ENCODE measurements around the gene LRP1B.

The LRP1B gene

GRCh38 chr2:140737006-140737405 lies 1393.8 kb downstream of the LRP1B start:
- no peaks in the 10 kb centered on the region for H3K27me3 ChIP-seq (replicated peaks; ENCODE audit: insufficient read depth, low read length)
- no peaks in the 10 kb centered on the region for H3F3A ChIP-seq (ENCODE audit: insufficient read depth, low read length)
- no peak overlapping the region for H2AFZ ChIP-seq (ENCODE audit: low read length)
- no peaks in the 10 kb centered on the region for H3K9me2 ChIP-seq (replicated peaks; ENCODE audit: insufficient read depth, low read length)
- H3K36me3 ChIP-seq (replicated peaks; ENCODE audit: insufficient read depth, low read length) = no peaks in the 10 kb centered on the region
- H4K20me1 ChIP-seq (ENCODE audit: insufficient read depth, low read length) = no peaks in the 10 kb centered on the region
- no peak overlapping the region for H3K27ac ChIP-seq (ENCODE audit: low read length)
- H3K9me3 ChIP-seq (replicated peaks; ENCODE audit: insufficient read depth, low read length) = no peaks in the 10 kb centered on the region
- DNase-seq = no peak
- no peaks in the 10 kb centered on the region for H3K79me2 ChIP-seq (ENCODE audit: low read length)
- no peak overlapping the region for H3K9ac ChIP-seq (ENCODE audit: low read length)
- no peaks in the 10 kb centered on the region for H3K4me1 ChIP-seq (ENCODE audit: low read length)
- no peak for TF ChIP-seq EZH2 (optimal IDR thresholded peaks at IDR 0.05; ENCODE audit: low read depth, low read length)
- TF ChIP-seq EZH2phosphoT487 (IDR thresholded peaks at IDR 0.05; ENCODE audit: low read length) = no peak
- TF ChIP-seq, protein P1, sequence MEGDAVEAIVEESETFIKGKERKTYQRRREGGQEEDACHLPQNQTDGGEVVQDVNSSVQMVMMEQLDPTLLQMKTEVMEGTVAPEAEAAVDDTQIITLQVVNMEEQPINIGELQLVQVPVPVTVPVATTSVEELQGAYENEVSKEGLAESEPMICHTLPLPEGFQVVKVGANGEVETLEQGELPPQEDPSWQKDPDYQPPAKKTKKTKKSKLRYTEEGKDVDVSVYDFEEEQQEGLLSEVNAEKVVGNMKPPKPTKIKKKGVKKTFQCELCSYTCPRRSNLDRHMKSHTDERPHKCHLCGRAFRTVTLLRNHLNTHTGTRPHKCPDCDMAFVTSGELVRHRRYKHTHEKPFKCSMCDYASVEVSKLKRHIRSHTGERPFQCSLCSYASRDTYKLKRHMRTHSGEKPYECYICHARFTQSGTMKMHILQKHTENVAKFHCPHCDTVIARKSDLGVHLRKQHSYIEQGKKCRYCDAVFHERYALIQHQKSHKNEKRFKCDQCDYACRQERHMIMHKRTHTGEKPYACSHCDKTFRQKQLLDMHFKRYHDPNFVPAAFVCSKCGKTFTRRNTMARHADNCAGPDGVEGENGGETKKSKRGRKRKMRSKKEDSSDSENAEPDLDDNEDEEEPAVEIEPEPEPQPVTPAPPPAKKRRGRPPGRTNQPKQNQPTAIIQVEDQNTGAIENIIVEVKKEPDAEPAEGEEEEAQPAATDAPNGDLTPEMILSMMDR (IDR thresholded peaks at IDR 0.05; ENCODE audit: low read length) = no peak
- H3K4me2 ChIP-seq (ENCODE audit: low read depth, low read length) = no peak overlapping the region
- H3K4me3 ChIP-seq (ENCODE audit: low read length) = no peak overlapping the region

- H4K20me1 ChIP-seq (ENCODE audit: insufficient read depth, low read length) = no peaks in the 10 kb centered on the region
- H3K27me3 ChIP-seq (replicated peaks; ENCODE audit: insufficient read depth, low read length) = no peaks in the 10 kb centered on the region
- H3K9ac ChIP-seq (ENCODE audit: low read length) = no peak overlapping the region
- no peaks in the 10 kb centered on the region for H3K4me1 ChIP-seq (ENCODE audit: low read length)
- H3K4me3 ChIP-seq (ENCODE audit: low read length) = no peak overlapping the region
- H3K9me2 ChIP-seq (replicated peaks; ENCODE audit: insufficient read depth, low read length) = no peaks in the 10 kb centered on the region
- H3K27ac ChIP-seq (ENCODE audit: low read length) = no peak overlapping the region
- TF ChIP-seq, protein P1 (IDR thresholded peaks at IDR 0.05; ENCODE audit: low read length) = no peak
- TF ChIP-seq EZH2 (optimal IDR thresholded peaks at IDR 0.05; ENCODE audit: low read depth, low read length) (no peak), EZH2phosphoT487 (IDR thresholded peaks at IDR 0.05; ENCODE audit: low read length) (no peak)
- H3K9me3 ChIP-seq (replicated peaks; ENCODE audit: insufficient read depth, low read length) = no peaks in the 10 kb centered on the region
- H3F3A ChIP-seq (ENCODE audit: insufficient read depth, low read length) = no peaks in the 10 kb centered on the region
- no peak overlapping the region for H3K4me2 ChIP-seq (ENCODE audit: low read depth, low read length)
- no peak overlapping the region for H2AFZ ChIP-seq (ENCODE audit: low read length)
- DNase-seq = no peak
- no peaks in the 10 kb centered on the region for H3K79me2 ChIP-seq (ENCODE audit: low read length)
- H3K36me3 ChIP-seq (replicated peaks; ENCODE audit: insufficient read depth, low read length) = no peaks in the 10 kb centered on the region
These were observed 1395.8 kb downstream of the LRP1B start for GRCh38 chr2:140734992-140735391.

DNA sequence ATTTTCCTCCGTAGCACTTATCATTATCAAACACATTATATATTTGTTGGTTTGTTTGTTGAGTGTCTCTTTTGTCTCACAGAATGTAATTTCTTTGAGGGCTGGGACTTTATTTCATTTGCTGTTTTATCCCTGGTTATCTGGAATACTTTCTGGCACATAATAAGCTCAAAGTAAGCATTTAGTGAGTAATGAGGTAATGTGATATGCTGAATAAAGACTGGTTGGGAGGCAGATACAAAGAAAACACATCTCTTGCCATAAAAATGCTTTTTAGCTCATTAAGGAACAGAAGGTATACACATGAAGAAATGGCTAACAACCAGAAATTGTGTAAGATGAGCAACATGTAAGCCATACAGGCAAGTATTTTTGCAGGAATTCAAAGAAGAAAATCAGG lies 1411.8 kb downstream of the LRP1B start:
- Histone ChIP-seq H3K9me2 (replicated peaks; ENCODE audit: insufficient read depth, low read length) (no peaks in the 10 kb centered on the region), H3K4me2 (ENCODE audit: low read depth, low read length) (no peak overlapping the region), H4K20me1 (ENCODE audit: insufficient read depth, low read length) (no peaks in the 10 kb centered on the region), H3K27ac (ENCODE audit: low read length) (no peak overlapping the region), H3K79me2 (ENCODE audit: low read length) (no peaks in the 10 kb centered on the region), H3K9me3 (replicated peaks; ENCODE audit: insufficient read depth, low read length) (no peaks in the 10 kb centered on the region), H2AFZ (ENCODE audit: low read length) (no peak overlapping the region), H3K9ac (ENCODE audit: low read length) (no peak overlapping the region), H3K27me3 (replicated peaks; ENCODE audit: insufficient read depth, low read length) (no peaks in the 10 kb centered on the region), H3K36me3 (replicated peaks; ENCODE audit: insufficient read depth, low read length) (no peaks in the 10 kb centered on the region), H3F3A (ENCODE audit: insufficient read depth, low read length) (no peaks in the 10 kb centered on the region), H3K4me3 (ENCODE audit: low read length) (no peak overlapping the region), H3K4me1 (ENCODE audit: low read length) (no peaks in the 10 kb centered on the region)
- TF ChIP-seq, protein P1 (IDR thresholded peaks at IDR 0.05; ENCODE audit: low read length) = no peak
- no peak for TF ChIP-seq EZH2phosphoT487 (IDR thresholded peaks at IDR 0.05; ENCODE audit: low read length)
- TF ChIP-seq EZH2 (optimal IDR thresholded peaks at IDR 0.05; ENCODE audit: low read depth, low read length) = no peak
- DNase-seq = no peak
